Measurements from ENCODE around the gene AMOTL1.

The AMOTL1 gene

GRCh38 chr11:94751786-94752185 lies 16.4 kb upstream of the AMOTL1 start:
- H3K4me3 ChIP-seq (ENCODE audit: low read length): no peak overlapping the region
- TF ChIP-seq CTCF (conservative IDR thresholded peaks at IDR 0.05; ENCODE audit: low read depth, low read length): no peak
- no peak for DNase-seq (ENCODE audit: low read depth)

- no peak overlapping the region for H3K4me3 ChIP-seq (ENCODE audit: low read length)
- TF ChIP-seq CTCF (conservative IDR thresholded peaks at IDR 0.05; ENCODE audit: low read depth, low read length): no peak
- DNase-seq (ENCODE audit: low read depth): no peak
These were observed 14.5 kb upstream of the AMOTL1 start for GRCh38 chr11:94753630-94754029.

DNA sequence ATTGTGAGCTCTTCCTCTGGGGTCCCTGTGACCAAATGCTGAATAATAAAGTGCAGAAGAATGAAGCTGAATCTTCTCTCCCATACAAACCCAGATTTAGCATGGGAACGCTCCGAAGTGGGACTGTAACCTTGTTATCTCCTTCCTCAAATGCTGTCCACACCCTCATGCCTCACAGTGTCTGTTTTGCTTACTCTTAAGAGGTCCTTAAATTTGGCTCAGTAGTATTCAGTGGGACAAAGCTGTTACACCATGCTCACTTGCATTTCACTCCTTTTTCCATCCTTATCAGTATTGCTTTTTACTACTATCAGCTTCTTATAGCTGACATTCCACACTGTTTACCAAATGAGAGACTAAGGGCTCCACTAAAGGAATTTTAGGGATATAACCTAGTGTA lies 13.8 kb upstream of the AMOTL1 start:
- TF ChIP-seq CTCF (conservative IDR thresholded peaks at IDR 0.05; ENCODE audit: low read depth, low read length): no peak
- DNase-seq (ENCODE audit: low read depth): no peak
- H3K4me3 ChIP-seq (ENCODE audit: low read length): no peak overlapping the region

GRCh38 chr11:94754819-94755218 lies 13.3 kb upstream of the AMOTL1 start:
- no peak for DNase-seq (ENCODE audit: low read depth)
- TF ChIP-seq CTCF (conservative IDR thresholded peaks at IDR 0.05; ENCODE audit: low read depth, low read length): no peak
- no peak overlapping the region for H3K4me3 ChIP-seq (ENCODE audit: low read length)

DNA sequence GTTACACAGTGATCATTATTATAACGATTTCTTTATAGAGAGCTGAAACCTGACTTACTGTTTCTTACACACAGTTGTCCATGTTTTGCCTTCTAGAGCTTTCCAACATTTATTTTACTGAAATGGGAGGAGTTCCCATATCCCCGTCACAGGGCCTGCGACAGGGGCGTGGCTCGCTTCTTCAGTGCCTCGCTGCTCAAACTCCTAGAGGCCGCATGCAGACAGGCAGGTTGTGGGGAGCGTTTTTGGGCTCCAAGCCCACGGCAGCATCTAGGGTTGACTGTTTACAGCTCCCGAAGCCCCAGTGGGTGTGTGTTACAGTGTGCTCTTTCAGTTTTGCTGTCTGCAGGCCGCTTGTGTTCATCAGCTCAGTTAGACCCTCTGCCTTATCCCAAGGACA lies 12.7 kb upstream of the AMOTL1 start:
- no peak overlapping the region for H3K4me3 ChIP-seq (ENCODE audit: low read length)
- TF ChIP-seq CTCF (conservative IDR thresholded peaks at IDR 0.05; ENCODE audit: low read depth, low read length): no peak
- no peak for DNase-seq (ENCODE audit: low read depth)

- TF ChIP-seq CTCF (conservative IDR thresholded peaks at IDR 0.05; ENCODE audit: low read depth, low read length): no peak
- DNase-seq (ENCODE audit: low read depth): no peak
- H3K4me3 ChIP-seq (ENCODE audit: low read length): no peak overlapping the region
These were observed 11.0 kb upstream of the AMOTL1 start for GRCh38 chr11:94757037-94757735.

GRCh38 chr11:94758666-94759065 lies 9.5 kb upstream of the AMOTL1 start:
- H3K4me3 ChIP-seq (ENCODE audit: low read length): no peak overlapping the region
- no peak for TF ChIP-seq CTCF (conservative IDR thresholded peaks at IDR 0.05; ENCODE audit: low read depth, low read length)
- DNase-seq (ENCODE audit: low read depth): no peak
